Activated T-helper 2 cell treated with anti-CD3 and anti-CD28 coated beads, Interferon-gamma antibody, Interleukin-2, Interleukin-4, amounts not matched to agents 10 μg/mL and 5 μg/mL and 100 μg/mL, durations not matched to agents 14 hours and 24 hours and 36 hours (primary cell): ENCODE measurements around the gene AGER. TPM values are rescaled to one million over a fixed set of nuclear protein-coding genes. Genes with fewer than 3 reads are reported as not detected.

ENCODE experiments used
- DNase-seq: peaks from one replicate; pipeline ENCODE4 v3.0.0; 2021; ENCODE audit warnings: low spot score
- H3K27ac Mint-ChIP-seq: one replicate; pipeline ENCODE4 v1.8.0; 2021; ENCODE audit warnings: mixed read lengths
- H3K27me3 Mint-ChIP-seq: one replicate; pipeline ENCODE4 v1.8.0; 2021; ENCODE audit warnings: low read depth, mixed read lengths
- H3K36me3 Mint-ChIP-seq: one replicate; pipeline ENCODE4 v1.8.0; 2021; ENCODE audit warnings: low read depth, mixed read lengths
- H3K4me1 Mint-ChIP-seq: one replicate; pipeline ENCODE4 v1.8.0; 2021; ENCODE audit warnings: low read depth, mixed read lengths
- H3K4me3 Mint-ChIP-seq: one replicate; pipeline ENCODE4 v1.8.0; 2021; ENCODE audit warnings: low read depth, mild to moderate bottlenecking, moderate library complexity, mixed read lengths
- H3K9me3 Mint-ChIP-seq: one replicate; pipeline ENCODE4 v1.8.0; 2021; ENCODE audit warnings: mixed read lengths
- intact Hi-C: fragments of 100-400 bp; cut with micrococcal nuclease; formaldehyde crosslinking; loops from one replicate; pipeline ENCODE4 v1.15.1; 2023
- total RNA-seq: library from RNA; stranded (reverse); gene quantifications from 2 replicates; pipeline ENCODE4 v1.2.3, GENCODE V29; 2022

AGER gene
- total RNA-seq, 1 donor from 2014 or later = 20.9 TPM

- Mint-ChIP-seq H3K4me3 (peak within 1 kb of the TSS; percentile 91), H3K9me3 (no peaks in the 10 kb centered on the region)
Observed at GRCh38 chr6:32153564-32154513, 30.2 kb downstream of the AGER start, which contains the start of gene PPT2. Gene PPT2 (plus strand): TSS chr6:32154141. CDS start chr6:32154595, 454 bp downstream.

GRCh38 chr6:32152769-32153563, 31.1 kb downstream of the AGER start:
- Mint-ChIP-seq H3K27me3 (peaks cover 38% of the 10 kb centered on the region), H3K9me3 (no peaks in the 10 kb centered on the region), H3K4me1 (peaks cover 23% of the 10 kb centered on the region), H3K36me3 (peaks cover 7% of the 10 kb centered on the region), H3K4me3 (peak overlapping the region; percentile 67), H3K27ac (no peak overlapping the region)
- intact Hi-C loops = loop anchor here (5.0 kb wide), 1 partner anchor 36 kb away; no protein-coding TSS in a partner anchor
- DNase-seq = no peak

More at GRCh38 chr6:32153564-32154513, 30.2 kb downstream of the AGER start, which contains the start of gene PPT2:
- intact Hi-C loops = loop anchor here (1.0 to 5.0 kb wide), 4 partner anchors 22 to 67 kb away; partner anchors contain the start of genes AGPAT1 and FKBPL
- DNase-seq = peak; percentile 55
- Mint-ChIP-seq H3K4me1 (peaks cover 18% of the 10 kb centered on the region), H3K27me3 (peaks cover 31% of the 10 kb centered on the region), H3K36me3 (peaks cover 15% of the 10 kb centered on the region), H3K27ac (peak within 1 kb of the TSS; percentile 82)

- H3K9me3 Mint-ChIP-seq = no peaks in the 10 kb centered on the region
- intact Hi-C loops = loop anchor here (5.0 kb wide), 1 partner anchor 35 kb away; no protein-coding TSS in a partner anchor
- H3K4me3 Mint-ChIP-seq = peak within 1 kb of the TSS; percentile 28
- peaks cover 26% of the 10 kb centered on the region for H3K4me1 Mint-ChIP-seq
- H3K36me3 Mint-ChIP-seq = no peaks in the 10 kb centered on the region
- peaks cover 44% of the 10 kb centered on the region for H3K27me3 Mint-ChIP-seq
- no peak for DNase-seq
- no peak within 1 kb of the TSS for H3K27ac Mint-ChIP-seq
Observed at GRCh38 chr6:32151863-32152768, 31.9 kb downstream of the AGER start, which contains the start of gene PRRT1. Gene PRRT1 (minus strand): TSS chr6:32151939. CDS start chr6:32151827, 112 bp downstream.

- Mint-ChIP-seq H3K36me3 (no peaks in the 10 kb centered on the region), H3K4me3 (no peak overlapping the region), H3K4me1 (peaks cover 26% of the 10 kb centered on the region), H3K27me3 (peaks cover 52% of the 10 kb centered on the region), H3K27ac (no peak overlapping the region), H3K9me3 (no peaks in the 10 kb centered on the region)
- intact Hi-C loops = loop anchor here (5.0 kb wide), 1 partner anchor 34 kb away; no protein-coding TSS in a partner anchor
- DNase-seq = no peak
Observed at GRCh38 chr6:32151181-32151862, 32.7 kb downstream of the AGER start.

- intact Hi-C loops = loop anchor here (5.0 kb wide), 1 partner anchor 33 kb away; no protein-coding TSS in a partner anchor
- H3K4me3 Mint-ChIP-seq = no peak overlapping the region
- H3K9me3 Mint-ChIP-seq = no peaks in the 10 kb centered on the region
- no peak overlapping the region for H3K27ac Mint-ChIP-seq
- DNase-seq = no peak
- peaks cover 58% of the 10 kb centered on the region for H3K27me3 Mint-ChIP-seq
- peaks cover 22% of the 10 kb centered on the region for H3K4me1 Mint-ChIP-seq
- H3K36me3 Mint-ChIP-seq = no peaks in the 10 kb centered on the region
Observed at GRCh38 chr6:32149932-32150870, 33.9 kb downstream of the AGER start.

GRCh38 chr6:32149092-32149755, 34.8 kb downstream of the AGER start:
- Mint-ChIP-seq H3K9me3 (no peaks in the 10 kb centered on the region), H3K27me3 (peaks cover 59% of the 10 kb centered on the region), H3K4me3 (peak overlapping the region; percentile 78), H3K4me1 (peaks cover 18% of the 10 kb centered on the region), H3K27ac (no peak overlapping the region), H3K36me3 (no peaks in the 10 kb centered on the region)
- DNase-seq = no peak
- intact Hi-C loops = no loop called here

GRCh38 chr6:32148289-32149091, 35.6 kb downstream of the AGER start:
- no peaks in the 10 kb centered on the region for H3K9me3 Mint-ChIP-seq
- H3K4me1 Mint-ChIP-seq = peaks cover 18% of the 10 kb centered on the region
- intact Hi-C loops = no loop called here
- peak; percentile 60 for DNase-seq
- peak overlapping the region; percentile 78 for H3K4me3 Mint-ChIP-seq
- peaks cover 59% of the 10 kb centered on the region for H3K27me3 Mint-ChIP-seq
- H3K36me3 Mint-ChIP-seq = no peaks in the 10 kb centered on the region
- no peak overlapping the region for H3K27ac Mint-ChIP-seq

- Mint-ChIP-seq H3K9me3 (no peaks in the 10 kb centered on the region), H3K4me3 (no peak overlapping the region), H3K27me3 (peaks cover 51% of the 10 kb centered on the region), H3K4me1 (peaks cover 13% of the 10 kb centered on the region), H3K36me3 (no peaks in the 10 kb centered on the region), H3K27ac (no peak overlapping the region)
- DNase-seq = no peak
- intact Hi-C loops = no loop called here
Observed at GRCh38 chr6:32147401-32148132, 36.5 kb downstream of the AGER start.

- H3K27me3 Mint-ChIP-seq = peaks cover 47% of the 10 kb centered on the region
- no peak for DNase-seq
- no peak overlapping the region for H3K4me3 Mint-ChIP-seq
- intact Hi-C loops = no loop called here
- H3K27ac Mint-ChIP-seq = no peak overlapping the region
- H3K9me3 Mint-ChIP-seq = no peaks in the 10 kb centered on the region
- H3K4me1 Mint-ChIP-seq = peaks cover 13% of the 10 kb centered on the region
- H3K36me3 Mint-ChIP-seq = no peaks in the 10 kb centered on the region
Observed at GRCh38 chr6:32146687-32147086, 37.4 kb downstream of the AGER start.
